Colonic mucosa (tissue), 4 donors: ENCODE measurements around the gene ELP2. TPM values are rescaled to one million over a fixed set of nuclear protein-coding genes. Genes with fewer than 3 reads are reported as not detected.

Source experiments
- DNase-seq: peaks from one replicate; pipeline ENCODE4 v3.0.0-alpha.2; 2020
- H3K27ac ChIP-seq: fragments of 200-600 bp; one replicate; pipeline ENCODE4 v1.8.0; 2021
- H3K27me3 ChIP-seq: fragments of 200-600 bp; one replicate; pipeline ENCODE4 v1.8.0; 2021
- H3K36me3 ChIP-seq: fragments of 200-600 bp; one replicate; pipeline ENCODE4 v1.8.0; 2021
- H3K4me1 ChIP-seq: fragments of 200-600 bp; one replicate; pipeline ENCODE4 v1.8.0; 2021; ENCODE audit warnings: mild to moderate bottlenecking
- H3K4me3 ChIP-seq: fragments of 200-600 bp; one replicate; pipeline ENCODE4 v1.8.0; 2021
- H3K9ac ChIP-seq, 2 donors: one replicate each; pipeline ENCODE4 v1.7.0; 2013; ENCODE audit warnings: control low read depth in 2 of 2, low read depth in 2 of 2, low read length in 2 of 2
- H3K9me3 ChIP-seq: fragments of 200-600 bp; one replicate; pipeline ENCODE4 v1.8.0; 2021
- intact Hi-C: fragments of 100-400 bp; cut with DNase I; formaldehyde crosslinking; loops from one replicate; pipeline ENCODE4 v1.14.1; 2022
- total RNA-seq, 2 donors: library from RNA; stranded (reverse); fragmentation: NEBNext Ultra II Directional in 1 of 2; extraction: Animal tissue kit (Norgen Biotek cat#: 25700) in 1 of 2; gene quantifications; one replicate each; pipeline ENCODE4 v1.2.1, GENCODE V29; 2021
- TF ChIP-seq, protein P1 (sequence below): fragments of 200-600 bp; IDR thresholded peaks from one replicate; pipeline ENCODE4 v1.8.0; 2022; ENCODE audit warnings: antibody characterized with exemption, mild to moderate bottlenecking
- donor health status: healthy.
- donor health status: DM: no; HTN: no; CAD: no.
- donor health status: DM: no; HTN: no; CAD: no.

ELP2 gene
- total RNA-seq, 2 donors from 2014 or later = 48.3 to 51.6 TPM

DNA sequence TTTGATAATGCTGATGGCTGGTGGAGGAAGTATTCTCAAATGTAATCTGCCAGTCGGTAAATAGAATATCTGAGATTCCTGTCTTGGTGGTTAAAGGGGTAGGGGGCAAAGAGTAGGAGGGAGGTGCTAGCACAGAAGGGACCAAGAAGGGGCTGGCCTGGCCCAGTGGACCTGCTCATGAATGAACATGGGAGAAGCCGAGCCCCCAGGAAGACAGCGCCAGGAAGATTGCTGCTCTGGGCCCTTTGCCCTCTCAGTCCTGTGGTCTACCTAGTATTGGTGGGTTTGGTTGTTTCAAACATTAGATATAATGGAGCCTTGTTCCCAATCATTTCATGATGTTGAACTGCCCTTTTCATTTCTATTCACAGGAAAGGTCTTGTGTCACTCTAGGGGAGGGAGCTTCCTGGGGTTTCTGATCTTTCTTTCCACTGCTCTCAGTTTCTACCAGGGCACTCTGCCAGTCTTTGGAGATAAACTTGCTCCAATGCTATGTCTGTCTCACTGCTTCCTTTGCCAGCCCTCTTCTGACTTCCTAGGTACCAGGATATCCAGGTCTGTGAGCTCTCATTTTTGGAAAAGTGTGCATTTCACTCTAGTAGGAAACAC is 52.3 kb downstream of the ELP2 start:
- TF ChIP-seq, protein P1, sequence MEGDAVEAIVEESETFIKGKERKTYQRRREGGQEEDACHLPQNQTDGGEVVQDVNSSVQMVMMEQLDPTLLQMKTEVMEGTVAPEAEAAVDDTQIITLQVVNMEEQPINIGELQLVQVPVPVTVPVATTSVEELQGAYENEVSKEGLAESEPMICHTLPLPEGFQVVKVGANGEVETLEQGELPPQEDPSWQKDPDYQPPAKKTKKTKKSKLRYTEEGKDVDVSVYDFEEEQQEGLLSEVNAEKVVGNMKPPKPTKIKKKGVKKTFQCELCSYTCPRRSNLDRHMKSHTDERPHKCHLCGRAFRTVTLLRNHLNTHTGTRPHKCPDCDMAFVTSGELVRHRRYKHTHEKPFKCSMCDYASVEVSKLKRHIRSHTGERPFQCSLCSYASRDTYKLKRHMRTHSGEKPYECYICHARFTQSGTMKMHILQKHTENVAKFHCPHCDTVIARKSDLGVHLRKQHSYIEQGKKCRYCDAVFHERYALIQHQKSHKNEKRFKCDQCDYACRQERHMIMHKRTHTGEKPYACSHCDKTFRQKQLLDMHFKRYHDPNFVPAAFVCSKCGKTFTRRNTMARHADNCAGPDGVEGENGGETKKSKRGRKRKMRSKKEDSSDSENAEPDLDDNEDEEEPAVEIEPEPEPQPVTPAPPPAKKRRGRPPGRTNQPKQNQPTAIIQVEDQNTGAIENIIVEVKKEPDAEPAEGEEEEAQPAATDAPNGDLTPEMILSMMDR = no peak
- intact Hi-C loops = loop anchor here (5.0 to 10.0 kb wide), 2 partner anchors 50 to 103 kb away; no protein-coding TSS in a partner anchor
- DNase-seq = no peak

DNA sequence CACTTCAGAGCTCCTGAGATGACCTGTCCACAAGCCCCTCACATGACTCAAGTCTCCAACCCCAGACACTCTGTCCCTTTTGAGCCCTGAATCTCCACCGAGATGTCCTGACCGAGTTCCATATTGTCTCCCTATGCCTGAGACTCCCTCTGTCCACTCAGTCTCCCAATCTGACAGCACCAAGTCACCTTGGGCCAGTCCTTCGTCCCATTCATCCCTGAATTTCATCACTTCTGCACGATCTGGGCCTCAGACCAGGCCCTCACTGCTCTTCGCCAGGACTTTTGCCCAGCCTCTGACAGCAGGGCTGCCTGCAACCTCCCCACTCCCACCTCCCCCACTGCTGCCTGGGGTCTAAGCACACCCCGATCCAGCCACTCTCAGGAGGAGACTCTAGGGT is 53.3 kb downstream of the ELP2 start:
- Histone ChIP-seq H3K4me3 (no peak overlapping the region), H3K27ac (no peak overlapping the region), H3K9ac (no peak overlapping the region), H3K36me3 (no peaks in the 10 kb centered on the region), H3K27me3 (no peaks in the 10 kb centered on the region), H3K9me3 (no peaks in the 10 kb centered on the region), H3K4me1 (no peaks in the 10 kb centered on the region)
- intact Hi-C loops = loop anchor here (5.0 to 10.0 kb wide), 2 partner anchors 51 to 102 kb away; no protein-coding TSS in a partner anchor
- TF ChIP-seq, protein P1 = no peak
- DNase-seq = no peak

More for the DNA sequence above, 52.3 kb downstream of the ELP2 start:
- no peak overlapping the region for H3K4me3 ChIP-seq
- H3K27ac ChIP-seq = no peak overlapping the region
- H3K36me3 ChIP-seq = no peaks in the 10 kb centered on the region
- no peaks in the 10 kb centered on the region for H3K9me3 ChIP-seq
- no peaks in the 10 kb centered on the region for H3K27me3 ChIP-seq
- H3K4me1 ChIP-seq = no peaks in the 10 kb centered on the region
- no peak overlapping the region for H3K9ac ChIP-seq

DNA sequence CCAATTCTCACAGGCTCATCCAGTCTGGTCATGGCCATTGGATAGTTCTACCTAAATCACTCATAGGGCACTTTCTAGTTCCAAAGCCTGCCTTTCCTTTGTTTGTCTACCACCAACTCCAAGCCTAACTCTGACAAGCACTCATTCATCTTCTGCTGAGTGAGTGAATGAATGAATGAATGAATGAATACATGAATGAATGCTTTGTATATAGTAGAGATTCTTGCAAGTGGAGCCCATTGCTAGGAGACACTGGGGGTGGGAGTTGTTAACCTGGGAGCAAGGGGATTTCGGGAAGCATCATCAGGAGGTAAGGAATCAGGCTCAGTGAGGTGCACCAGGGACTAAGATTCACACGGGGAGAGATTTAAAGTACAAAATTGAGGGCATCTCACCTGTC is 54.3 kb downstream of the ELP2 start:
- TF ChIP-seq, protein P1 = no peak
- no peak overlapping the region for H3K9ac ChIP-seq
- H3K4me1 ChIP-seq = no peaks in the 10 kb centered on the region
- H3K27me3 ChIP-seq = no peaks in the 10 kb centered on the region
- no peaks in the 10 kb centered on the region for H3K36me3 ChIP-seq
- H3K4me3 ChIP-seq = no peak overlapping the region
- no peak for DNase-seq
- intact Hi-C loops = loop anchor here (5.0 to 10.0 kb wide), 2 partner anchors 52 to 101 kb away; no protein-coding TSS in a partner anchor
- no peaks in the 10 kb centered on the region for H3K9me3 ChIP-seq
- no peak overlapping the region for H3K27ac ChIP-seq

DNA sequence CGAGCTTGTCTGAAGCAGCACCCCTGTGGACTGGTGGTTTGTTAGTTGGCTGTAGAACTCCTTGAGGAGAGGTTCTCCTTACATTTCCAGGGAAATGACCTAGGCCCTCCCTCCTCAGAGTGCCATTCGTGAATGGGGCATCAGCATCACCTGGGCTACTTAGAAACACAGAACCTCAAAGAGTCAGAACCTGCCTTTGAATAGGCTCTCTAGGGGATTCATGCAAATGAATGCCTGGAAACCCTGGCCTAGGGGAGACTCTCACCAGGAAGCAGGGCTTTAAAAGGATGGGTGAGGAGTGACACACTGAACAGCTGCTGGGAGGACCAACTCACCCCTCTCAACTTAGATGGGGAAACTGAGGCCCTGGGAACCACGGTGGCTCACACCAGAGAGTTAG is 55.5 kb downstream of the ELP2 start:
- Histone ChIP-seq H3K36me3 (no peaks in the 10 kb centered on the region), H3K27me3 (no peaks in the 10 kb centered on the region), H3K4me3 (no peak overlapping the region), H3K9me3 (no peaks in the 10 kb centered on the region), H3K9ac (no peak overlapping the region), H3K27ac (no peak overlapping the region), H3K4me1 (no peaks in the 10 kb centered on the region)
- TF ChIP-seq, protein P1 = no peak
- DNase-seq = no peak
- intact Hi-C loops = loop anchor here (10.0 kb wide), 1 partner anchor 100 kb away; no protein-coding TSS in a partner anchor

DNA sequence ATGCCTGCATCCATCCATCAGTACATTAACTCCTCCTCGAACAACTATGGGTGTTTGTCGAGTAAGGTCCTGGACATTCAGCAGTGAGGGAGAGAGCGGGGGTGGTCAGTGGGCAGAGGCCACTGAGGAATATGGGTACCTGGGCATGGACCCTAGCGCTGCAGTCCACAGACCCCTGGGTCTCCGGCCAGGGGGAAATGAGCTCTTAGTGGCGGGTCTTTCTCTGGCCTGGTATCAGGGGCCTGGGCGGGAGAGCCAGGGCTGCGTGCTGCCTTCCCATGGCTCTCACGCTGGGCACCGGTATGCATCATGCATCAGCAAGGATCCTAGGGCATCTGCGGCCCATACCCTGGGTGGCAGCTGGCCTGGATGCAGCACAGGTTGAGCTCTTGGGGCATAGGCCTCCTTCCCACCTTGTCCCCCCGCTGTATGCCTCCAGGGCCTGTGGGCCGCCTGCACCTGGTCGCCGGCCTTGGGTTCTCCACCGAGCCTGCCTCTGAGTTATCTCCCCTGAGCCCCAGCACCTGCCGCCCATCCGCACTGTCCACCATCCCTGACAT is 56.3 kb downstream of the ELP2 start:
- TF ChIP-seq, protein P1 = no peak
- Histone ChIP-seq H3K9me3 (no peaks in the 10 kb centered on the region), H3K27me3 (no peaks in the 10 kb centered on the region), H3K4me3 (peak overlapping the region; percentile 83), H3K36me3 (no peaks in the 10 kb centered on the region), H3K9ac (peak overlapping the region in 1 of 2 donors; percentile 48), H3K27ac (no peak overlapping the region), H3K4me1 (no peaks in the 10 kb centered on the region)
- intact Hi-C loops = loop anchor here (10.0 kb wide), 1 partner anchor 99 kb away; no protein-coding TSS in a partner anchor
- DNase-seq = no peak
